A549 (cell line): ENCODE data around the gene DMRTA2. TPM values are rescaled to one million over a fixed set of nuclear protein-coding genes. Genes with fewer than 3 reads are reported as not detected.

Source experiments
- ATAC-seq, 2 experiments: fragments of 200-7000 bp in 1 of 2; fragments of >200 bp in 1 of 2; cut with Nextera tagmentation in 1 of 2; cut with Tn5 transposase in 1 of 2; 3 replicates each; pipeline versions ENCODE4 v1.8.0 to v1.9.1; 2018 to 2020; ENCODE audit warnings: mild to moderate bottlenecking in 1 of 2, moderate library complexity in 1 of 2
- CTCF ChIA-PET: fragments of 300-600 bp; sonication (Branson Sonifier 250); formaldehyde crosslinking; extraction: SDS; loops from one replicate; lab custom pipeline; 2021; ENCODE audit warnings: antibody characterized with exemption, inconsistent platforms; lab: Yijun Ruan, JAX
- POLR2A ChIA-PET: fragments of 350-600 bp; formaldehyde crosslinking; extraction: SDS; loops from one replicate; lab custom pipeline; 2021; ENCODE audit warnings: antibody characterized with exemption, inconsistent platforms; lab: Yijun Ruan, JAX
- DNase-seq, 2 experiments: peaks; one replicate each; pipeline versions ENCODE4 v3.0.0 to v3.0.0-alpha.2; 2011 to 2016; ENCODE audit warnings: low read depth in 1 of 2, low spot score in 1 of 2
- FAIRE-seq: peaks from 2 replicates; lab custom pipeline; 2011; peaks lifted over from hg19 to GRCh38; lab: Jason Lieb, UNC
- H3K27ac ChIP-seq, 2 experiments: fragments of >200 bp; sonication (Bioruptor Twin); formaldehyde crosslinking; 3 replicates each; pipeline ENCODE4 v1.5.1; 2016 to 2017
- H3K4me1 ChIP-seq: fragments of >200 bp; sonication (Bioruptor Twin); formaldehyde crosslinking; 3 replicates; pipeline ENCODE4 v1.6.1; 2016
- H3K4me2 ChIP-seq: fragments of >200 bp; sonication (Bioruptor Twin); formaldehyde crosslinking; 3 replicates; pipeline ENCODE4 v1.6.1; 2016
- H3K4me3 ChIP-seq: fragments of >200 bp; sonication (Bioruptor Twin); formaldehyde crosslinking; 3 replicates; pipeline ENCODE4 v1.5.1; 2016
- H3K9me3 ChIP-seq: fragments of >200 bp; sonication (Bioruptor Twin); formaldehyde crosslinking; 3 replicates; pipeline ENCODE4 v1.6.1; 2016
- CBX8 ChIP-seq: fragments of 200-600 bp; sonication (generic); IDR thresholded peaks from 2 replicates; pipeline ENCODE4 v1.6.1; 2016
- CEBPB ChIP-seq, 2 experiments: fragments of >200 bp in 1 of 2; sonication (Bioruptor Twin) in 1 of 2; formaldehyde crosslinking in 1 of 2; IDR thresholded peaks; 2 replicates each; pipeline ENCODE4 v1.6.1; 2012 to 2016
- E2F6 ChIP-seq: IDR thresholded peaks from 2 replicates; pipeline ENCODE4 v1.6.1; 2012; ENCODE audit warnings: low read depth, borderline replicate concordance
- GATA3 ChIP-seq: IDR thresholded peaks from 2 replicates; pipeline ENCODE4 v1.6.1; 2012; ENCODE audit warnings: borderline replicate concordance
- HDAC2 ChIP-seq: fragments of 200-600 bp; sonication (generic); IDR thresholded peaks from 2 replicates; pipeline ENCODE4 v1.6.1; 2016
- HOXB5 ChIP-seq: fragments of 250-450 bp; sonication (Bioruptor Pico); IDR thresholded peaks from 2 replicates; pipeline ENCODE4 v1.5.0; 2020; ENCODE audit warnings: mild to moderate bottlenecking, moderate library complexity
- JUN ChIP-seq, 2 experiments: fragments of >200 bp; sonication (Bioruptor Twin); formaldehyde crosslinking; IDR thresholded peaks; 2 replicates in 1 of 2; 3 replicates in 1 of 2; pipeline ENCODE4 v1.6.1; 2016 to 2017
- MAFK ChIP-seq: fragments of 450-650 bp; IDR thresholded peaks from 2 replicates; pipeline ENCODE4 v1.6.1; 2014; ENCODE audit not compliant: partially characterized antibody
- MYC ChIP-seq: IDR thresholded peaks from 2 replicates; pipeline ENCODE4 v1.6.1; 2012; ENCODE audit warnings: mild to moderate bottlenecking, inconsistent platforms, low read length, improper control_type of control experiment, borderline replicate concordance
- POLR2AphosphoS2 ChIP-seq: conservative IDR thresholded peaks from 2 replicates; pipeline ENCODE4 v1.6.1; 2012; ENCODE audit warnings: low read length, improper control_type of control experiment, inconsistent platforms
- RCOR1 ChIP-seq: fragments of 150-350 bp; IDR thresholded peaks from 2 replicates; pipeline ENCODE4 v1.6.1; 2014; ENCODE audit warnings: antibody characterized with exemption, low read length, low read depth
- SMC3 ChIP-seq: fragments of >200 bp; sonication (Bioruptor Twin); formaldehyde crosslinking; IDR thresholded peaks from 3 replicates; pipeline ENCODE4 v1.6.1; 2018; ENCODE audit warnings: inconsistent platforms
- SREBF2 ChIP-seq: fragments of 450-650 bp; IDR thresholded peaks from 2 replicates; pipeline ENCODE4 v1.6.1; 2014; ENCODE audit warnings: mild to moderate bottlenecking, moderate library complexity
- TP53 ChIP-seq: fragments of 250-450 bp; sonication (Bioruptor Pico); IDR thresholded peaks from 2 replicates; pipeline ENCODE4 v1.5.0; 2021; ENCODE audit warnings: mild to moderate bottlenecking, moderate library complexity
- ZNF302 ChIP-seq: fragments of 250-450 bp; sonication (Bioruptor Pico); IDR thresholded peaks from 2 replicates; pipeline ENCODE4 v1.9.0; 2021; ENCODE audit warnings: inconsistent platforms, mild to moderate bottlenecking, moderate library complexity
- ZSCAN20 ChIP-seq: fragments of 250-450 bp; sonication (Bioruptor Pico); IDR thresholded peaks from 2 replicates; pipeline ENCODE4 v1.8.0; 2022; ENCODE audit warnings: mild to moderate bottlenecking, moderate library complexity
- WGBS: methylation state at CpG from one replicate; pipeline ENCODE4 v1.1.6; 2017; ENCODE audit errors: missing lambda C conversion rate; 5-methylcytosine and 5-hydroxymethylcytosine counted together
- polyA plus RNA-seq, 4 experiments: library from polyadenylated mRNA; depleted of rRNA in 3 of 4; stranded (reverse); fragments of >200 nt; fragmentation: RNase III in 1 of 4; extraction: RNeasy Plus Mini Kit Qiagen cat#74134 plus additional on column Dnase treatment in 1 of 4; gene quantifications; 2 replicates in 3 of 4; 3 replicates in 1 of 4; pipeline ENCODE4 v1.2.3, GENCODE V29; 2011 to 2017
- TF ChIP-seq, protein P1 (sequence below): IDR thresholded peaks from 2 replicates; pipeline ENCODE4 v1.6.1; 2012
- TF ChIP-seq, protein P2 (sequence below): fragments of 250-450 bp; sonication (Bioruptor Pico); IDR thresholded peaks from 2 replicates; pipeline ENCODE4 v1.5.0; 2021; ENCODE audit warnings: mild to moderate bottlenecking, moderate library complexity, borderline replicate concordance
- TF ChIP-seq, protein P3 (sequence below): fragments of 450-650 bp; IDR thresholded peaks from 2 replicates; pipeline ENCODE4 v1.6.1; 2014; ENCODE audit warnings: antibody characterized with exemption
- TF ChIP-seq, protein P4 (sequence below): fragments of >200 bp; sonication (Bioruptor Twin); formaldehyde crosslinking; IDR thresholded peaks from 3 replicates; pipeline ENCODE4 v1.6.1; 2016

Gene DMRTA2
- polyA plus RNA-seq, 2 of the 4 experiments (the other 2 are of a cell fraction): 0.03 to 0.13 TPM

DNA sequence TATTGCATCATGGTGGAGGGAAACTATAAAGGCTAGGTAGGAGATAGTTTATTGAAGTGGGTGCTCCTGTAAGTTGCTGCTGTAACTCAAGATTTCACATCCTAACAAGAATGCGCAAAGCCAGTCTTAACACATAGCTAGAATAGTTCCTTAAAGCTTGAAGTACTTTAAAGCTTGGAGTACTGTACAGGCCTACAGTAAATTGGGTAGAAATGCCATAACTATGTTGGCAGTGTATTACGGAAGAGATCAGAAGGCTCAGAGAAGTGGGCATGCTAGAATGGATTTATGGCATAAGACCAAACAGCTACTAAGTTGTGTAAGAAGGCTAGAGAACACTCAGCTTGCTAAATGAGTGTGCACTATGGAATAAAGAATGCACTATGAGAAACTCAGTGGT lies 44.5 kb downstream of the DMRTA2 start:
- CTCF ChIA-PET: interaction anchor here (0.6 to 1.0 kb wide), 3 partner anchors 10 to 690 kb away, joined by 3 to 4 read pairs (median 3); no protein-coding TSS in a partner anchor
- Histone ChIP-seq H3K4me2 (no peak overlapping the region), H3K9me3 (no peaks in the 10 kb centered on the region), H3K4me3 (no peak overlapping the region), H3K27ac (no peak overlapping the region), H3K4me1 (no peaks in the 10 kb centered on the region)
- no peak for TF ChIP-seq ZNF302
- no peak for TF ChIP-seq MYC
- no peak for TF ChIP-seq POLR2AphosphoS2
- no peak for TF ChIP-seq CBX8
- TF ChIP-seq MAFK: no peak
- no peak for TF ChIP-seq JUN (IDR thresholded peaks at IDR 0.05)
- TF ChIP-seq TP53 (CRISPR knock-in tag): no peak
- no peak for TF ChIP-seq RCOR1
- TF ChIP-seq, protein P1, sequence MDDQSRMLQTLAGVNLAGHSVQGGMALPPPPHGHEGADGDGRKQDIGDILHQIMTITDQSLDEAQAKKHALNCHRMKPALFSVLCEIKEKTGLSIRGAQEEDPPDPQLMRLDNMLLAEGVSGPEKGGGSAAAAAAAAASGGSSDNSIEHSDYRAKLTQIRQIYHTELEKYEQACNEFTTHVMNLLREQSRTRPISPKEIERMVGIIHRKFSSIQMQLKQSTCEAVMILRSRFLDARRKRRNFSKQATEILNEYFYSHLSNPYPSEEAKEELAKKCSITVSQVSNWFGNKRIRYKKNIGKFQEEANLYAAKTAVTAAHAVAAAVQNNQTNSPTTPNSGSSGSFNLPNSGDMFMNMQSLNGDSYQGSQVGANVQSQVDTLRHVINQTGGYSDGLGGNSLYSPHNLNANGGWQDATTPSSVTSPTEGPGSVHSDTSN: no peak
- no peak for TF ChIP-seq SMC3
- TF ChIP-seq, protein P2, sequence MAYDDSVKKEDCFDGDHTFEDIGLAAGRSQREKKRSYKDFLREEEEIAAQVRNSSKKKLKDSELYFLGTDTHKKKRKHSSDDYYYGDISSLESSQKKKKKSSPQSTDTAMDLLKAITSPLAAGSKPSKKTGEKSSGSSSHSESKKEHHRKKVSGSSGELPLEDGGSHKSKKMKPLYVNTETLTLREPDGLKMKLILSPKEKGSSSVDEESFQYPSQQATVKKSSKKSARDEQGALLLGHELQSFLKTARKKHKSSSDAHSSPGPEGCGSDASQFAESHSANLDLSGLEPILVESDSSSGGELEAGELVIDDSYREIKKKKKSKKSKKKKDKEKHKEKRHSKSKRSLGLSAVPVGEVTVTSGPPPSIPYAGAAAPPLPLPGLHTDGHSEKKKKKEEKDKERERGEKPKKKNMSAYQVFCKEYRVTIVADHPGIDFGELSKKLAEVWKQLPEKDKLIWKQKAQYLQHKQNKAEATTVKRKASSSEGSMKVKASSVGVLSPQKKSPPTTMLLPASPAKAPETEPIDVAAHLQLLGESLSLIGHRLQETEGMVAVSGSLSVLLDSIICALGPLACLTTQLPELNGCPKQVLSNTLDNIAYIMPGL: no peak
- no peak for TF ChIP-seq GATA3
- TF ChIP-seq E2F6: no peak
- DNase-seq (no peak), ATAC-seq (no peak), FAIRE-seq (no peak)
- 78% methylated on average over 2 of the region's 2 CpGs for WGBS
- POLR2A ChIA-PET: no interaction called here

DNA sequence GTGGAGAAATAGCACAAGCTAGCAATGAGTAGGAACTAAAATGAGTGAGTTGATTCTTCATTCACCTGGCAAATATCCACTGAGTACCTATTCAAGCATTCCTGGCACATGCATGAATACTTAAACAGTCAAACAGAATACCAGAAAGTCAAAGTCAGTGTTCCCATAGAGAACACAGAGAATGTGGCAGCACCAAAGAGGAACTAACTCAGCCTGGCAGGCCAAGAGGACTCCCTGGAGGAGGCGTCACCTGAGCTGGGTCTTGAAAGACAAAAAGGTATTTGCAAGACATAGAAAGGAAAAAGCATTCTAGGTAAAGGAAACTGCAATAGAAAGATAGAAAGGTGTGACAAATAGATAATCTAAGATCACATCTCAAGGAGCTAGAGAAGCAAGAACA lies 49.7 kb downstream of the DMRTA2 start:
- DNase-seq: no peak
- Histone ChIP-seq H3K27ac (no peak overlapping the region), H3K4me2 (no peak overlapping the region), H3K4me3 (no peak overlapping the region)
- POLR2A ChIA-PET: no interaction called here
- 47% methylated on average over 1 of the region's 1 CpG for WGBS
- CTCF ChIA-PET: interaction anchor here (0.6 to 2.1 kb wide), 4 partner anchors 25 to 1778 kb away, joined by 3 to 14 read pairs (median 3); no protein-coding TSS in a partner anchor
- TF ChIP-seq CEBPB (IDR thresholded peaks at IDR 0.05): no peak
- no peak for TF ChIP-seq ZSCAN20 (CRISPR knock-in tag)
- no peak for TF ChIP-seq POLR2AphosphoS2
- no peak for TF ChIP-seq RCOR1
- no peak for TF ChIP-seq CBX8
- no peak for TF ChIP-seq HOXB5 (CRISPR knock-in tag)
- TF ChIP-seq, protein P3, sequence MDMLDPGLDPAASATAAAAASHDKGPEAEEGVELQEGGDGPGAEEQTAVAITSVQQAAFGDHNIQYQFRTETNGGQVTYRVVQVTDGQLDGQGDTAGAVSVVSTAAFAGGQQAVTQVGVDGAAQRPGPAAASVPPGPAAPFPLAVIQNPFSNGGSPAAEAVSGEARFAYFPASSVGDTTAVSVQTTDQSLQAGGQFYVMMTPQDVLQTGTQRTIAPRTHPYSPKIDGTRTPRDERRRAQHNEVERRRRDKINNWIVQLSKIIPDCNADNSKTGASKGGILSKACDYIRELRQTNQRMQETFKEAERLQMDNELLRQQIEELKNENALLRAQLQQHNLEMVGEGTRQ: no peak
- TF ChIP-seq MYC: no peak
- TF ChIP-seq HDAC2: no peak
- TF ChIP-seq SREBF2: no peak
- TF ChIP-seq, protein P4, sequence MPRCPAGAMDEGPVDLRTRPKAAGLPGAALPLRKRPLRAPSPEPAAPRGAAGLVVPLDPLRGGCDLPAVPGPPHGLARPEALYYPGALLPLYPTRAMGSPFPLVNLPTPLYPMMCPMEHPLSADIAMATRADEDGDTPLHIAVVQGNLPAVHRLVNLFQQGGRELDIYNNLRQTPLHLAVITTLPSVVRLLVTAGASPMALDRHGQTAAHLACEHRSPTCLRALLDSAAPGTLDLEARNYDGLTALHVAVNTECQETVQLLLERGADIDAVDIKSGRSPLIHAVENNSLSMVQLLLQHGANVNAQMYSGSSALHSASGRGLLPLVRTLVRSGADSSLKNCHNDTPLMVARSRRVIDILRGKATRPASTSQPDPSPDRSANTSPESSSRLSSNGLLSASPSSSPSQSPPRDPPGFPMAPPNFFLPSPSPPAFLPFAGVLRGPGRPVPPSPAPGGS: no peak
- TF ChIP-seq, all 56 proteins: peak for 0
- FAIRE-seq (no peak), ATAC-seq (no peak)
- no peaks in the 10 kb centered on the region for H3K9me3 ChIP-seq
- H3K4me1 ChIP-seq: no peaks in the 10 kb centered on the region
